Measurements from ENCODE around the gene VGLL1. TPM values are rescaled to one million over a fixed set of nuclear protein-coding genes. Genes with fewer than 3 reads are reported as not detected.

Gene VGLL1
- total RNA-seq, 1 donor from 2014 or later = not detected

DNA sequence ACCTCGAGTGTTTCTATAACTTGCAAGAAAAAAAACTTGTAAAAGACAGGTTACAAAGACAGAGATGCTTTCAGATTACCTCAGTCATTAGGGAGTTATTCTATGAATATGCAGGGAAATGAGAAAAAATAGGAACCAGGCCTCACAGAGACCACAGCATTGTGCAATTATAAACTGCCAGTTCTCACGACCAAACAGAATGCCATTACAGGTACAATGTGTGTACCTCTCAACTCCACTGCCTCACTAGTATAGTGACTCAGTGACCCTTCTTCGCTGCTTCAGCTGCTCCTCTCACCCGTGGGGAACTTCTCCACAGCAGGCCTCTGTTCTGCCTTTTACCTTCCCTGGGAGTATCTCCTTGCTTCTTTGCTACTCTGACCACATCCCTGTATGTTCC lies 37.0 kb upstream of the VGLL1 start:
- Mint-ChIP-seq H3K4me3 (ENCODE audit: unreplicated experiment) (no peak overlapping the region), H3K36me3 (ENCODE audit: low read depth) (no peaks in the 10 kb centered on the region), H3K9me3 (ENCODE audit: low read depth) (no peaks in the 10 kb centered on the region), H3K27ac (ENCODE audit: unreplicated experiment) (no peak overlapping the region), H3K27me3 (ENCODE audit: low read depth) (peaks cover 8% of the 10 kb centered on the region), H3K4me1 (ENCODE audit: low read depth) (peaks cover 16% of the 10 kb centered on the region)
- TF ChIP-seq, protein P1, sequence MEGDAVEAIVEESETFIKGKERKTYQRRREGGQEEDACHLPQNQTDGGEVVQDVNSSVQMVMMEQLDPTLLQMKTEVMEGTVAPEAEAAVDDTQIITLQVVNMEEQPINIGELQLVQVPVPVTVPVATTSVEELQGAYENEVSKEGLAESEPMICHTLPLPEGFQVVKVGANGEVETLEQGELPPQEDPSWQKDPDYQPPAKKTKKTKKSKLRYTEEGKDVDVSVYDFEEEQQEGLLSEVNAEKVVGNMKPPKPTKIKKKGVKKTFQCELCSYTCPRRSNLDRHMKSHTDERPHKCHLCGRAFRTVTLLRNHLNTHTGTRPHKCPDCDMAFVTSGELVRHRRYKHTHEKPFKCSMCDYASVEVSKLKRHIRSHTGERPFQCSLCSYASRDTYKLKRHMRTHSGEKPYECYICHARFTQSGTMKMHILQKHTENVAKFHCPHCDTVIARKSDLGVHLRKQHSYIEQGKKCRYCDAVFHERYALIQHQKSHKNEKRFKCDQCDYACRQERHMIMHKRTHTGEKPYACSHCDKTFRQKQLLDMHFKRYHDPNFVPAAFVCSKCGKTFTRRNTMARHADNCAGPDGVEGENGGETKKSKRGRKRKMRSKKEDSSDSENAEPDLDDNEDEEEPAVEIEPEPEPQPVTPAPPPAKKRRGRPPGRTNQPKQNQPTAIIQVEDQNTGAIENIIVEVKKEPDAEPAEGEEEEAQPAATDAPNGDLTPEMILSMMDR (IDR thresholded peaks at IDR 0.05) = no peak
- DNase-seq (ENCODE audit: low spot score) = no peak

DNA sequence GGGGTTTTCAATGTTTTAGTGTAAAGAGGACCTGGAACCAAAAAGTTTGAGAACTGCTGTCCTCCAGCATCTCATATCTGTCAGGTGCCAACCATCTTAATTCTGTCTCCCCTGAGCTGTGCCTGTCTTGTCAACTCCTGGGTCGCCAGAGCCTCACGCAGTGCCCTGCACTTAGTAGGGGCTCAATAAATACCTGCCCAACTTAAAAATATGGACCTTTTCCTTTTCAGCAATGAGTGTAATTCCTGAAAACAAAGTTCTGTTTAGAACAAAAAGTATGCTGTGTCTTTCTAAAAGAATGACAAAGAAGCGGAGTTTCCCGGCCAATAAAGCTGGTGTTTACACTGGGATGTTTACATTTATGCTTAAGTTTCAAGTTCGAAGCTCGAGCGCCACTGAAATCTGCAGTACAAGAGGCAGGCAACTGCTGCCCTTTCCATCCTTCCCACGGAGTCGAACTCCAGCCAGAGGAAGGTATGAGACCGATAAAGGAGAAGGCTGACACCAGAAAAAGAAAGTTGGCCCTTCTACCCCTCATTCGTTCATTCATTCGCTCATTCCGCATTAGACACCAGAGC lies 35.7 kb upstream of the VGLL1 start:
- Mint-ChIP-seq H3K4me3 (ENCODE audit: unreplicated experiment) (peak overlapping the region; percentile 86), H3K27ac (ENCODE audit: unreplicated experiment) (peak overlapping the region; percentile 97), H3K9me3 (ENCODE audit: low read depth) (no peaks in the 10 kb centered on the region), H3K36me3 (ENCODE audit: low read depth) (no peaks in the 10 kb centered on the region), H3K27me3 (ENCODE audit: low read depth) (no peaks in the 10 kb centered on the region), H3K4me1 (ENCODE audit: low read depth) (peaks cover 16% of the 10 kb centered on the region)
- DNase-seq (ENCODE audit: low spot score) = no peak
- TF ChIP-seq, protein P1 (IDR thresholded peaks at IDR 0.05) = no peak

DNA sequence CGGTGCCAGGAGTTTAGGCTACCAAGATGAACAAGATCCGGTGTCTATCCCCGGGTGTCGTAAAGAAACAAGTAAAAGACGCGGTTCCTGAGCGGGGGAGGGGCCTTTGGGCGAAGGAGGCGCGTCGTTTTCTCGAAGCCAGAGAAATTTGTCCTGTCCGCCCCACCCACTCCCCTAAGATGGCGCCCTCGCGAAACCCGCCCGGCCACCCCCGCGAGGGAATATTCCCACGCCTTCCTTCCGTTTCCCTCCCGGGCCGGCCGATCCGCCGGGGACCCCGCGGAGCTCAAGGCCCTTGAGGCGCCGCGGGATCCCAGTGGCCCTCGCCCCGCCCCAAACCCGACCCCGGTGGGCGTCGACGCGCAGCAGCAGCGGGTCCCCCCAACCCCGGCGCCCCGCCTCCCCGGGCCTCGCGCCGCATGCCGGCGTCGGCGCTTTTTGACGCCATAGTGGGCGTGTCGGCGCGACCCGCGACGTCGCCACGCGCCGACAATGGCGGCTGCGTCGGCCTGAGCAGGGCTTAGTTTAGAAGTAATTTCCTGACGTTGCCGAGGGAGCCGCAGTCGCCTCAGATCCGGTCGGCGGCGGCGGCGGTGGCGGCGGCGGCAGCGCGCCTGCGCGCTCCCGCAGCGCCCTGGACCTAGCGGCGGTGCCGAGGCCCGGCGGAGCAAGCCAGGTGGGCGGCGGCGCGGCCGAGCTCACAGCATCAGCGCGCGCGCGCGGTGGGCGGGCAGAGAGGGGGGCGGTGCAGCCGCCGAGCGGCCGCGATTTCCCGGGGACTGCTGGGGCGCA lies 35.1 kb upstream of the VGLL1 start:
- Mint-ChIP-seq H3K36me3 (ENCODE audit: low read depth) (no peaks in the 10 kb centered on the region), H3K4me1 (ENCODE audit: low read depth) (peaks cover 16% of the 10 kb centered on the region), H3K9me3 (ENCODE audit: low read depth) (no peaks in the 10 kb centered on the region), H3K27me3 (ENCODE audit: low read depth) (no peaks in the 10 kb centered on the region), H3K27ac (ENCODE audit: unreplicated experiment) (peak overlapping the region; percentile 97), H3K4me3 (ENCODE audit: unreplicated experiment) (peak overlapping the region; percentile 88)
- TF ChIP-seq, protein P1 (IDR thresholded peaks at IDR 0.05) = no peak
- DNase-seq (ENCODE audit: low spot score) = no peak

DNA sequence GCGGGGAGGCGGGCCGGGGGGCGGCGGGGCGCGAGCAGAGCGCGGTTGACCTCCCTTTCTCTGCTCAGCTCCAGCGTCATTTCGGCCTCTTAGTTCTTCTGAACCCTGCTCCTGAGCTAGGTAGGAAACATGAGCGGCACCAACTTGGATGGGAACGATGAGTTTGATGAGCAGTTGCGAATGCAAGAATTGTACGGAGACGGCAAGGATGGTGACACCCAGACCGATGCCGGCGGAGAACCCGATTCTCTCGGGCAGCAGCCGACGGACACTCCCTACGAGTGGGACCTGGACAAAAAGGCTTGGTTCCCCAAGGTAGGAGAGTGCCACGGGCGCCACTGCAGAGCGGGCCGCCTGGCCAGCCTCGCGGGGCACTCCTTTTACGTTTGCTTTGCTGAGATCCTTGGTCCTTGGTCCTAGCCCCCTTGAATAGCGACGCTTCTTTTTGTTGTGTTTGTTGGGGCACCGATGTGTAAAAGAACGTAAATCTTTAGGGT lies 34.4 kb upstream of the VGLL1 start, which contains the start of gene HTATSF1:
TSS of gene HTATSF1 (plus strand) at position 37 of the 497 bp plus-strand sequence. CDS start at position 130, 93 bp downstream.
- DNase-seq (ENCODE audit: low spot score) = no peak
- Mint-ChIP-seq H3K4me3 (ENCODE audit: unreplicated experiment) (peak within 1 kb of the TSS; percentile 88), H3K27me3 (ENCODE audit: low read depth) (no peaks in the 10 kb centered on the region), H3K36me3 (ENCODE audit: low read depth) (no peaks in the 10 kb centered on the region), H3K27ac (ENCODE audit: unreplicated experiment) (peak within 1 kb of the TSS; percentile 97), H3K4me1 (ENCODE audit: low read depth) (peaks cover 16% of the 10 kb centered on the region), H3K9me3 (ENCODE audit: low read depth) (no peaks in the 10 kb centered on the region)
- TF ChIP-seq, protein P1 (IDR thresholded peaks at IDR 0.05) = no peak

DNA sequence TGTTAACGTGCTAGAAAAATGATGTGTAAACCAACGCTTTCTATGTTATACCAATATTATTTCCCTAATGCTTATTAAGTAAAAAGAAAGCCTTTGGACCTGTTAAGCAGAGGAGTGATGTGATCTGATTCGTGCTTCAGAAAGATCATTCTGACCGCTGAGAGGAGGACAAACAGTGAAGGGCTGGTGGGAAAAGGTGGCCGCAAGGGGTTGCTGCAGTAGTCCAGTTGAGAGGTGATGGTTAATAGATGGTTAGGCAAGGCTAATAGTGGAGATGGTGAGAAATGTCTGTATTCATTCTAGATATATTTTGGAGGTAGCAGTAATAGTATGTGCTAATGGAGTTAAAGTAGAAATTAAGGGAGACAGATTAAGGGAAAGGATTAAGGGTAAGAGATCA lies 12.9 kb upstream of the VGLL1 start:
- Mint-ChIP-seq H3K4me3 (ENCODE audit: unreplicated experiment) (no peak overlapping the region), H3K4me1 (ENCODE audit: low read depth) (no peaks in the 10 kb centered on the region), H3K9me3 (ENCODE audit: low read depth) (peaks cover 6% of the 10 kb centered on the region), H3K36me3 (ENCODE audit: low read depth) (no peaks in the 10 kb centered on the region), H3K27me3 (ENCODE audit: low read depth) (no peaks in the 10 kb centered on the region), H3K27ac (ENCODE audit: unreplicated experiment) (no peak overlapping the region)
- TF ChIP-seq, protein P1 (IDR thresholded peaks at IDR 0.05) = no peak
- no peak for DNase-seq (ENCODE audit: low spot score)
